Lung microvascular endothelial cell (primary cell): ENCODE results near the gene ARHGAP15. TPM values are rescaled to one million over a fixed set of nuclear protein-coding genes. Genes with fewer than 3 reads are reported as not detected.

Experiments used
- DNase-seq, 2 donors: peaks; one replicate each; pipeline versions ENCODE4 v3.0.0 to v3.0.0-alpha.2; 2010; ENCODE audit warnings: low read depth in 2 of 2
- total RNA-seq: library from RNA; depleted of rRNA; stranded (reverse); fragments of >200 nt; gene quantifications from 2 replicates; pipeline ENCODE4 v1.2.1, GENCODE V29; 2014

ARHGAP15 gene
- total RNA-seq, 1 donor from 2014 or later: not detected

DNA sequence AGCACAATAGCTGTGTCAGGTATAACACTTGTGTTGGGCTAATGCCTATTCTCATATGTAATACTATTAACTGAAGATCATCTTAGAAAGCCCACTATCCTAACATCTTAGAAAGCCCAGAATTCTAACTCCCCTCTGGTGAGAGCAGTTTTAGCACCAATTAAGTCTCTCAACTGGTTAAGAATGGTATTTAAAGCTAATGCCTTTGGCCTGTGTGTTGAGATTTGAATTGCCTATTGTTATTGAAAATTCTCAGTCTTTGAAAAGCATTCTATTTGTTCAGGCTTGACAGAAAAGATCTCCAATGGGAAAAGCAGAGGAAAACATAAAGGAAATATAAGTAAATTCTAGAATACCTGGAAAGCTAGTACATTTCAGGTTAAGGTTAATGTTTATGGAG, 352.5 kb downstream of the ARHGAP15 start:
- no peak for DNase-seq

GRCh38 chr2:143482316-143482715, 353.1 kb downstream of the ARHGAP15 start:
- no peak for DNase-seq

- DNase-seq: peak in 1 of 2 donors; percentile 49
These were observed 353.6 kb downstream of the ARHGAP15 start for GRCh38 chr2:143482771-143483170.

DNA sequence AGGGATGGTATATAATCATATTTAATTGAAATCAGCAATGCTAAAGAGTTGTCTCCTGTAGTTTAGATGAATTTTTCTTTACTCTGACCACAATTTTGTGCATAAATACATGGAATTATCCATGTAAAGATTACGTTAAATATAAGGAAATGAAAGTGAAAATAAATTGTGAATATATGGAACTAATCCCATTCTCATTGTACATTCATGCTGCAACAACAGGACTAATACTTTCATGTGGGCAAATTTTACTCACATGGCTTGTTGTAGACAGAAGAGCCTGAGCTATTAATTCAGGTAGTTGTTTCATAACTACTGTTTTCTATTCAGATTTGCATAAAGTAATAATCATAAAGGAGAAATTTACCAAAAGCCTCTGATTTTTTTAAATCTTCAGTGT, 357.8 kb downstream of the ARHGAP15 start:
- no peak for DNase-seq

GRCh38 chr2:143489145-143489544, 359.9 kb downstream of the ARHGAP15 start:
- peak in 1 of 2 donors; percentile 17 for DNase-seq

GRCh38 chr2:143491131-143491530, 361.9 kb downstream of the ARHGAP15 start:
- DNase-seq: no peak

GRCh38 chr2:143493339-143493738, 364.1 kb downstream of the ARHGAP15 start:
- no peak for DNase-seq

- DNase-seq: no peak
These were observed 368.5 kb downstream of the ARHGAP15 start for GRCh38 chr2:143497726-143498125.

- DNase-seq: no peak
These were observed 369.3 kb downstream of the ARHGAP15 start for GRCh38 chr2:143498496-143498895.

- DNase-seq: no peak
These were observed 369.8 kb downstream of the ARHGAP15 start for GRCh38 chr2:143499061-143499460.

GRCh38 chr2:143501106-143501676, 372.0 kb downstream of the ARHGAP15 start:
- DNase-seq: no peak

- DNase-seq: no peak
These were observed 374.1 kb downstream of the ARHGAP15 start for GRCh38 chr2:143503280-143503679.

DNA sequence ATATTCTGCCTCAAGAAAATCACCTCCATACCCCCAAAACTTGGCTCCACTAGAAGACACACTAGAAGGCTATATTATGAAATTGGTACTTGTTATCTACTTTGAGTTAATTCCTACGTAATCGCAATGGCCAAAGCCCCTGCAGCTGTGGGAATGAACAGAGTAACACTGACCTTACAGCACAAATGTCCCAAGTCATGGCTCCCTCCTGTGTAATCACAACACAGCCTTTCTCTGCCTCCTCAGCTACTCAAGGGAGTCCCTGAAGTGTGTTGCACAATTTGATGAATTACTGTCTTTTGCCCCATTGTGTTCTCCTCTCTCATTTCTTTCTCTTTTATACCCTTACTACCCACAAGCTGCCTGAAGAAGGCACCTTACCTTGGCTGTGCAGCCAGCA, 375.2 kb downstream of the ARHGAP15 start:
- no peak for DNase-seq

DNA sequence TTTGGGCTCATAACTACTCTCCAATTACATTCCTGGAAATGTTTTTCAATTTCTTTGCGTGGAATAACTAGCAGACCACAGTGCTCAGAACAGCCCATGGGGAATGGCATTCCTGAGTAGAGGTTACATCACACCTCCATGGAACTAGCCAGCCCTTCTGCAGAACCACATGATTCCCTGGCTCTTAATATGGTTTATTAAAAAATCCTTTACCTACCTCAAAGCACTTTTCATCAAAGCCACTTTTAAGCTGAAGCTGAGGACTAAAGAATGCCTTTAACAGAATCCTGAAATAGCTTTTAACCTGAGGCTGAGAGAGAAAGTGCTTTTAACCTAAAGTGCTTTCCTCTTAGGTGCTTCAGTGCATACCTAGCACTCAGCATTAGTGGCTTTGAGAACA, 376.3 kb downstream of the ARHGAP15 start:
- DNase-seq: no peak

DNA sequence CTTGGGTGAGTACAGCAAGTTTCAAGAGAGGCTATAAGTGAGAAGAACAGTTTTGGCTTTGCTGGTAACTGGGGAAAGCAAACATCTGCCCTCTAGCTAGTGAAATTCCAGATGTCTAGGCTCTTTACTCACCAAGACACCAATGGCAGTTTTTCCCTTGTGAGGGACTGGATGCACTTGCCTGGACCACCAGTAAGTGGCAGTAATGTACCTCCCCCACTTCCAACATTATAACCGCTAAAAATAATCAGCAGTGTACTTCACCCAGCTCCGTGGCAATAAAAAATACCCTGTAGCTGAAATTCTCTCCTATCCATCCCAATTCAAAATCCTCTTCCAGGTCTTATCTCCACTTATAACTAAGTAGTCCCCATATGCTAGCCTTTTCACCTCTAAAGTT, 383.9 kb downstream of the ARHGAP15 start:
- DNase-seq: peak; percentile 31 to 63

DNA sequence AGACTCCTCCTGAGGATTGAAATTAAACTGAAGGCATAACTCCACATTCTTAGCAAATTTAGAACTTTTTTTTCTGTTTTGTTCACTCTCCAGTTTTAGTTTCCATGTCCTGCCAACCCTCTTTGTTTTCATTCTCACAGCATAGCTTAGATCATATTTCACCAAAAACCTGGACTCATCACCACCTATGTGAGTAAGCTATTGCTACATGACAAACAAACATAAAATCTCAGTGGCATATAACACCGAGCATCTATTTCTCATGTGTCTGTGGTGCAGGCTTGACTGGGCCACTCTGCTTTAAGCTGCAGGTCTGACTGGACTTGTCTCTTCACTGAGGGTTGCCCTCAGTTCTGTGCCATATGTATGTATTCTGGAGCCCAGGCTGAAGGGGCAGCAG, 385.2 kb downstream of the ARHGAP15 start:
- no peak for DNase-seq

DNA sequence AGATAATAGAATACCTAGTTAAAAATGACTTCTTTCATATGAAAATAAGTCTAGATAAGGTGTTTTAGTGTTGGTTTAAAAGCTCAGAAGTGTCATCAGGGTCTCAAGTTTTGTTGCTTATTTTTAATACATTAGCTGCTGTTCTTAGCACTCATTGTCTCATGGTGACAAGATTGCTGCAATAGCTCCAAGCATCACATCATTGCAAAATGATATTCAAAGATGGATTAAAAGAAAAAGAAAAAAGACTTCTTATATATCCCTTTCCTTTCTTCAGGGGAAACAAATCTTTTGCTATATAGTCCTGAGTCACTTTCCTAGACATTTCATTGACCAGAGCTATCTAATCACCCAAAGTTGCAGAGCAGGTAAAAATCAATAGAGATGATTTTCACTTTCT, 386.1 kb downstream of the ARHGAP15 start:
- DNase-seq: no peak

- no peak for DNase-seq
These were observed 390.3 kb downstream of the ARHGAP15 start for GRCh38 chr2:143519521-143519920.

DNA sequence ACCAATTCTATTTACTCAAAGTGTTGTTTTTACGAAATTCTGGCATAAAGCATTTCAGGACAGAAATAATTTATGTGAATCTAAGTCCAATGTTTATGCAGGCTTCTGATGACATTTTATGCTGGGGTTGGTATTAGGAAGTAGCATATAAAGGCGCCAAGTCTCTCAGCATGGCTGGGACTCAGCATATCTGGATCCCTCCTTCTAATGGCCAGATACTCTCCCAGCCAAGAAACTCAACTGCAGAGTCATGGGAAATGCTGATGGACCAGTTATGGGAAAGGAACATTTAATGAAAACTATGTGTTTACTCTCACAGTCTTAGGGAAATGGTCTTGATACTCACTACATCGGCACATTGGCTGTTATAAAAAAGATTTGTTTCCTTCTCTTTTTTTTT, 392.2 kb downstream of the ARHGAP15 start:
- DNase-seq: no peak

- no peak for DNase-seq
These were observed 393.5 kb downstream of the ARHGAP15 start for GRCh38 chr2:143522699-143523098.

GRCh38 chr2:143524119-143524553, 394.9 kb downstream of the ARHGAP15 start:
- no peak for DNase-seq

DNA sequence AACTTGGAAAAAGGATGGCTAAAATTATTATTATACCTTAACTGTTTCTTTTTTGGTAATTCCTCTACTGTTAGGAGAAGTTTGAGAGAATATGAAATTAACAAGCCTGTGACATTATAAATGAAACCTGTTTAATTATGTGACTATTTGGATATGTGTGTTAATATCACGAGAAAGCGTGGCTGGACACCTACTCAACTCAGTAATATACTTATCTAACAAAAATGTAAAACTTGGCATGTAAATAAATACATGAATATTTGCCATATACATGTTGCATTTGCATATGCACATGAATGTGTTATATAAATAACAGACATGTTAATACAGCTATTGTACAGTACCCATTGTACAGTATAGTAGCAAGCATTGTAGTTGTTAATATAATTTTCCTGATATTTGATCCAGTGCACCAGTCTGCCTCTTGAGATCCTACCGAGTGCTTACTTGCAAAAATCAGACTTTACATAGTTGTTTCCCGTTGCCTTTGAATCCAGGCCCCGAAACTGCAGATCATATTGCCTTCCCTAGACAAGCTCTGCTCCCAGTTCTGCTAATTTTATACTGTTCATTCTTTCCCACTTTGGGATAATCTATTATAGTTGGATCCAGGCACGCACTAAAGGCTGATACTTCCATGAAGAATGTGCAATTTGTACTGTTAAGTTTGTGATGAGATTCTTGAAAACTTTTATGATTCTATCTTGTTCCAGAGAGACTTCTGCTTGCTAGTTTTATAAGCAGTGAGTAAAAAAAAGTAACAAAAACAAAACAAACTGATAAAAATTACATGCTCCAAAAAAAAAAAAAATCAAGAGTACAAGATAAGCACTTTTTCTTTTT, 395.6 kb downstream of the ARHGAP15 start:
- DNase-seq: no peak

- no peak for DNase-seq
These were observed 396.2 kb downstream of the ARHGAP15 start for GRCh38 chr2:143525402-143525860.
